Natural killer cell (primary cell): ENCODE results near the gene NLRP10. TPM values are rescaled to one million over a fixed set of nuclear protein-coding genes. Genes with fewer than 3 reads are reported as not detected.

ENCODE experiments used
- ATAC-seq, 3 donors: fragments of 150-1000 bp in 2 of 3; fragments of 200-7000 bp in 1 of 3; cut with Tn5 transposase; 1 replicate in 1 of 3; 2 replicates in 2 of 3; pipeline ENCODE4 v1.10.0; 2021; ENCODE audit warnings: mild to moderate bottlenecking in 2 of 3, moderate library complexity in 2 of 3
- DNase-seq, 2 donors: peaks; one replicate each; pipeline versions ENCODE4 v3.0.0 to v3.0.0-alpha.2; 2013 to 2021; ENCODE audit warnings: mixed read lengths in 1 of 2
- H3K27ac ChIP-seq: one replicate; pipeline ENCODE4 v1.5.1; 2013; ENCODE audit warnings: mild to moderate bottlenecking, low read length
- H3K27me3 ChIP-seq: one replicate; pipeline ENCODE4 v1.6.1; 2013; ENCODE audit warnings: low read length; ENCODE audit not compliant: control insufficient read depth, insufficient read depth
- H3K36me3 ChIP-seq: one replicate; pipeline ENCODE4 v1.6.1; 2013; ENCODE audit warnings: low read length; ENCODE audit not compliant: control insufficient read depth, insufficient read depth
- H3K4me1 ChIP-seq: one replicate; pipeline ENCODE4 v1.6.1; 2013; ENCODE audit warnings: low read length; ENCODE audit not compliant: control insufficient read depth, insufficient read depth
- H3K4me3 ChIP-seq: one replicate; pipeline ENCODE4 v1.5.1; 2013; ENCODE audit warnings: low read length
- H3K9me3 ChIP-seq: one replicate; pipeline ENCODE4 v1.6.1; 2013; ENCODE audit warnings: low read length; ENCODE audit not compliant: control insufficient read depth, insufficient read depth
- H3K27ac Mint-ChIP-seq, 2 donors: one replicate each; pipeline ENCODE4 v1.8.0; 2022; ENCODE audit warnings: mild to moderate bottlenecking in 2 of 2, mixed read lengths in 2 of 2, moderate library complexity in 1 of 2
- H3K27me3 Mint-ChIP-seq, 2 donors: one replicate each; pipeline ENCODE4 v1.8.0; 2022; ENCODE audit warnings: low read depth in 2 of 2, mixed read lengths in 2 of 2
- H3K36me3 Mint-ChIP-seq: one replicate; pipeline ENCODE4 v1.8.0; 2022; ENCODE audit warnings: mixed read lengths
- H3K4me1 Mint-ChIP-seq, 2 donors: one replicate each; pipeline ENCODE4 v1.8.0; 2022; ENCODE audit warnings: mixed read lengths in 2 of 2
- H3K4me3 Mint-ChIP-seq: one replicate; pipeline ENCODE4 v1.8.0; 2022; ENCODE audit warnings: mild to moderate bottlenecking, moderate library complexity, mixed read lengths
- H3K9me3 Mint-ChIP-seq, 2 donors: one replicate each; pipeline ENCODE4 v1.8.0; 2022; ENCODE audit warnings: mixed read lengths in 2 of 2
- CTCF ChIP-seq: fragments of 200-600 bp; IDR thresholded peaks from one replicate; pipeline ENCODE4 v1.8.0; 2022; ENCODE audit warnings: antibody characterized with exemption
- WGBS: methylation state at CpG from one replicate; pipeline ENCODE4 v1.1.7; 2013; ENCODE audit warnings: missing lambda C conversion rate; ENCODE audit not compliant: insufficient coverage; 5-methylcytosine and 5-hydroxymethylcytosine counted together
- intact Hi-C: fragments of 100-400 bp; cut with micrococcal nuclease; formaldehyde crosslinking; loops from one replicate; pipeline ENCODE4 v1.14.2; 2022
- total RNA-seq, 4 donors: library from RNA; stranded (reverse); fragments of 120-200 nt in 1 of 4; gene quantifications; one replicate each; pipeline versions ENCODE4 v1.2.3 to v1.2.4, GENCODE V29; 2013 to 2022

Gene NLRP10
- total RNA-seq, 3 donors from 2014 or later (not counting 1 experiment from before 2014, with no cell fraction given): not detected

GRCh38 chr11:7967097-7967496, 1.9 kb upstream of the NLRP10 start:
- Histone ChIP-seq H3K27me3 (no peaks in the 10 kb centered on the region), H3K27ac (no peak overlapping the region), H3K9me3 (no peaks in the 10 kb centered on the region), H3K4me3 (no peak overlapping the region), H3K36me3 (no peaks in the 10 kb centered on the region), H3K4me1 (no peaks in the 10 kb centered on the region)
- no peaks in the 10 kb centered on the region for H3K9me3 Mint-ChIP-seq
- TF ChIP-seq CTCF: no peak
- H3K27me3 Mint-ChIP-seq: peaks cover 18 to 37% of the 10 kb centered on the region in 2 donors
- DNase-seq (no peak), ATAC-seq (no peak)
- H3K4me3 Mint-ChIP-seq: no peak overlapping the region
- H3K36me3 Mint-ChIP-seq: no peaks in the 10 kb centered on the region
- H3K27ac Mint-ChIP-seq: no peak overlapping the region
- 82% methylated on average over 1 of the region's 1 CpG for WGBS
- intact Hi-C loops: no loop called here
- no peaks in the 10 kb centered on the region for H3K4me1 Mint-ChIP-seq

GRCh38 chr11:7964873-7965272, 374 bp downstream of the NLRP10 start:
- TF ChIP-seq CTCF: no peak
- Mint-ChIP-seq H3K36me3 (no peaks in the 10 kb centered on the region), H3K9me3 (no peaks in the 10 kb centered on the region), H3K27ac (no peak overlapping the region), H3K27me3 (peaks cover 18 to 38% of the 10 kb centered on the region in 2 donors), H3K4me1 (no peaks in the 10 kb centered on the region), H3K4me3 (no peak overlapping the region)
- intact Hi-C loops: no loop called here
- DNase-seq (no peak), ATAC-seq (no peak)
- no peak overlapping the region for H3K27ac ChIP-seq
- H3K4me1 ChIP-seq: no peaks in the 10 kb centered on the region
- H3K36me3 ChIP-seq: no peaks in the 10 kb centered on the region
- H3K9me3 ChIP-seq: no peaks in the 10 kb centered on the region
- no peaks in the 10 kb centered on the region for H3K27me3 ChIP-seq
- no peak overlapping the region for H3K4me3 ChIP-seq

- DNase-seq: no peak
- ATAC-seq: no peak
- Mint-ChIP-seq H3K27ac (no peak overlapping the region), H3K4me1 (no peaks in the 10 kb centered on the region), H3K36me3 (no peaks in the 10 kb centered on the region), H3K4me3 (no peak overlapping the region), H3K27me3 (peaks cover 20 to 44% of the 10 kb centered on the region in 2 donors), H3K9me3 (no peaks in the 10 kb centered on the region)
- Histone ChIP-seq H3K4me1 (no peaks in the 10 kb centered on the region), H3K36me3 (no peaks in the 10 kb centered on the region), H3K4me3 (no peak overlapping the region), H3K27ac (no peak overlapping the region), H3K27me3 (no peaks in the 10 kb centered on the region), H3K9me3 (no peaks in the 10 kb centered on the region)
- intact Hi-C loops: no loop called here
- WGBS: 58% methylated on average over 3 of the region's 3 CpGs
- no peak for TF ChIP-seq CTCF
Observed at GRCh38 chr11:7964261-7964660, 986 bp downstream of the NLRP10 start.

- H3K27me3 Mint-ChIP-seq: peaks cover 5 to 25% of the 10 kb centered on the region in 2 donors
- Histone ChIP-seq H3K4me1 (no peaks in the 10 kb centered on the region), H3K27ac (no peak overlapping the region), H3K9me3 (no peaks in the 10 kb centered on the region), H3K36me3 (no peaks in the 10 kb centered on the region), H3K4me3 (no peak overlapping the region), H3K27me3 (no peaks in the 10 kb centered on the region)
- no peak overlapping the region for H3K4me3 Mint-ChIP-seq
- no peaks in the 10 kb centered on the region for H3K36me3 Mint-ChIP-seq
- H3K9me3 Mint-ChIP-seq: peaks cover 0 to 2% of the 10 kb centered on the region in 2 donors
- 71% methylated on average over 1 of the region's 1 CpG for WGBS
- DNase-seq: no peak
- H3K27ac Mint-ChIP-seq: no peak overlapping the region
- intact Hi-C loops: no loop called here
- no peak for ATAC-seq
- TF ChIP-seq CTCF: no peak
- H3K4me1 Mint-ChIP-seq: no peaks in the 10 kb centered on the region
Observed at GRCh38 chr11:7955191-7955590, 10.1 kb downstream of the NLRP10 start.
